ENCODE data around the gene DCC.

DCC gene

GRCh38 chr18:52894801-52895200 is 554.8 kb downstream of the DCC start:
- H3K4me3 ChIP-seq (ENCODE audit: low read depth, low read length) = no peak overlapping the region
- no peak overlapping the region for H2AFZ ChIP-seq

GRCh38 chr18:52897611-52898484 is 557.9 kb downstream of the DCC start:
- no peak for TF ChIP-seq CTCF (IDR thresholded peaks at IDR 0.05)
- Histone ChIP-seq H3K27me3 (ENCODE audit: control insufficient read depth, insufficient read depth, low read length) (no peaks in the 10 kb centered on the region), H3K4me1 (no peaks in the 10 kb centered on the region), H3K4me3 (ENCODE audit: low read depth, low read length) (no peak overlapping the region), H3K36me3 (ENCODE audit: control insufficient read depth, insufficient read depth, low read length) (no peaks in the 10 kb centered on the region), H3K27ac (no peak overlapping the region), H2AFZ (no peak overlapping the region), H3K9ac (no peak overlapping the region), H3K4me2 (ENCODE audit: low read length) (no peak overlapping the region), H3K9me3 (ENCODE audit: control insufficient read depth, low read length) (no peaks in the 10 kb centered on the region), H3K79me2 (no peaks in the 10 kb centered on the region)

More at GRCh38 chr18:52894801-52895200, 554.8 kb downstream of the DCC start:
- Histone ChIP-seq H3K27me3 (ENCODE audit: control insufficient read depth, insufficient read depth, low read length) (no peaks in the 10 kb centered on the region), H3K27ac (no peak overlapping the region), H3K4me2 (ENCODE audit: low read length) (no peak overlapping the region), H3K4me1 (no peaks in the 10 kb centered on the region), H3K79me2 (no peaks in the 10 kb centered on the region), H3K9ac (no peak overlapping the region), H3K9me3 (ENCODE audit: control insufficient read depth, low read length) (no peaks in the 10 kb centered on the region), H3K36me3 (ENCODE audit: control insufficient read depth, insufficient read depth, low read length) (no peaks in the 10 kb centered on the region)
- TF ChIP-seq CTCF (IDR thresholded peaks at IDR 0.05) = no peak

GRCh38 chr18:52898485-52899058 is 558.6 kb downstream of the DCC start:
- TF ChIP-seq CTCF (IDR thresholded peaks at IDR 0.05) = no peak
- Histone ChIP-seq H3K79me2 (no peaks in the 10 kb centered on the region), H2AFZ (no peak overlapping the region), H3K4me3 (ENCODE audit: low read depth, low read length) (no peak overlapping the region), H3K9me3 (ENCODE audit: control insufficient read depth, low read length) (no peaks in the 10 kb centered on the region), H3K36me3 (ENCODE audit: control insufficient read depth, insufficient read depth, low read length) (no peaks in the 10 kb centered on the region), H3K4me2 (ENCODE audit: low read length) (no peak overlapping the region), H3K27ac (no peak overlapping the region), H3K4me1 (no peaks in the 10 kb centered on the region), H3K27me3 (ENCODE audit: control insufficient read depth, insufficient read depth, low read length) (no peaks in the 10 kb centered on the region), H3K9ac (no peak overlapping the region)

GRCh38 chr18:52902188-52902587 is 562.2 kb downstream of the DCC start:
- no peak for TF ChIP-seq CTCF (IDR thresholded peaks at IDR 0.05)
- Histone ChIP-seq H3K27ac (no peak overlapping the region), H3K9me3 (ENCODE audit: control insufficient read depth, low read length) (no peaks in the 10 kb centered on the region), H3K79me2 (no peaks in the 10 kb centered on the region), H3K27me3 (ENCODE audit: control insufficient read depth, insufficient read depth, low read length) (no peaks in the 10 kb centered on the region), H3K4me2 (ENCODE audit: low read length) (no peak overlapping the region), H3K36me3 (ENCODE audit: control insufficient read depth, insufficient read depth, low read length) (no peaks in the 10 kb centered on the region), H3K4me3 (ENCODE audit: low read depth, low read length) (no peak overlapping the region), H2AFZ (no peak overlapping the region), H3K9ac (no peak overlapping the region), H3K4me1 (no peaks in the 10 kb centered on the region)
